Nephron progenitor cell (in vitro differentiated cells): Measurements from ENCODE around the gene ETV5.

Experiments
- DNase-seq: peaks from one replicate; pipeline ENCODE4 v3.0.0; 2021
- H3K27ac Mint-ChIP-seq: 2 replicates; pipeline ENCODE4 v1.8.0; 2021; ENCODE audit warnings: mild to moderate bottlenecking, moderate library complexity, mixed read lengths
- H3K27me3 Mint-ChIP-seq: 2 replicates; pipeline ENCODE4 v1.8.0; 2021; ENCODE audit warnings: mild to moderate bottlenecking, low read depth, mixed read lengths; ENCODE audit not compliant: poor library complexity
- H3K36me3 Mint-ChIP-seq: 2 replicates; pipeline ENCODE4 v1.8.0; 2021; ENCODE audit warnings: low read depth, mixed read lengths
- H3K4me1 Mint-ChIP-seq: 2 replicates; pipeline ENCODE4 v1.8.0; 2021; ENCODE audit warnings: mixed read lengths
- H3K4me3 Mint-ChIP-seq: 2 replicates; pipeline ENCODE4 v1.8.0; 2021; ENCODE audit warnings: mild to moderate bottlenecking, moderate library complexity, mixed read lengths
- H3K9me3 Mint-ChIP-seq: 2 replicates; pipeline ENCODE4 v1.8.0; 2021; ENCODE audit warnings: mild to moderate bottlenecking, moderate library complexity, mixed read lengths
- TF ChIP-seq, protein P1 (sequence below): fragments of 200-600 bp; sonication (generic); IDR thresholded peaks from 2 replicates; pipeline ENCODE4 v1.5.0; 2021; ENCODE audit warnings: antibody characterized with exemption

The ETV5 gene

DNA sequence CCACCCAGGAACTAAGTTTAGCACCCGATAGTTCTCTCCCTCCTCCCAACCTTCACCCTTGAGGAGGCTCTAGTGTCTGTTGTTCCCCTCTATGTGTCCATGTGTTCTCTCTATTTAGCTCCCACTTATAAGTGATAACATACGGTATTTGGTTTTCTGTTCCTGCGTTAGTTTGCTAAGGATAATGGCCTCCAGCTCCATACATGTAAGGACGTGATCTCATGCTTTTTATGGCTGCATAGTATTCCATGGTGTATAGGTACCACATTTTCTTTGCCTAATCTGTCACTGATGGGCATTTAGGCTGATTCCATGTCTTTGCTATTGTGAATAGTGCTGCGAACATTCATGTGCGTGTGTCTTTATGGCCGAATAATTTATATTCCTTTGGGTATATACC, 104.2 kb downstream of the ETV5 start:
- peaks cover 11% of the 10 kb centered on the region for H3K9me3 Mint-ChIP-seq
- TF ChIP-seq, protein P1, sequence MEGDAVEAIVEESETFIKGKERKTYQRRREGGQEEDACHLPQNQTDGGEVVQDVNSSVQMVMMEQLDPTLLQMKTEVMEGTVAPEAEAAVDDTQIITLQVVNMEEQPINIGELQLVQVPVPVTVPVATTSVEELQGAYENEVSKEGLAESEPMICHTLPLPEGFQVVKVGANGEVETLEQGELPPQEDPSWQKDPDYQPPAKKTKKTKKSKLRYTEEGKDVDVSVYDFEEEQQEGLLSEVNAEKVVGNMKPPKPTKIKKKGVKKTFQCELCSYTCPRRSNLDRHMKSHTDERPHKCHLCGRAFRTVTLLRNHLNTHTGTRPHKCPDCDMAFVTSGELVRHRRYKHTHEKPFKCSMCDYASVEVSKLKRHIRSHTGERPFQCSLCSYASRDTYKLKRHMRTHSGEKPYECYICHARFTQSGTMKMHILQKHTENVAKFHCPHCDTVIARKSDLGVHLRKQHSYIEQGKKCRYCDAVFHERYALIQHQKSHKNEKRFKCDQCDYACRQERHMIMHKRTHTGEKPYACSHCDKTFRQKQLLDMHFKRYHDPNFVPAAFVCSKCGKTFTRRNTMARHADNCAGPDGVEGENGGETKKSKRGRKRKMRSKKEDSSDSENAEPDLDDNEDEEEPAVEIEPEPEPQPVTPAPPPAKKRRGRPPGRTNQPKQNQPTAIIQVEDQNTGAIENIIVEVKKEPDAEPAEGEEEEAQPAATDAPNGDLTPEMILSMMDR, result no peak
- no peak for DNase-seq
- no peaks in the 10 kb centered on the region for H3K36me3 Mint-ChIP-seq
- no peak overlapping the region for H3K27ac Mint-ChIP-seq
- no peaks in the 10 kb centered on the region for H3K4me1 Mint-ChIP-seq
- H3K4me3 Mint-ChIP-seq, result no peak overlapping the region
- no peaks in the 10 kb centered on the region for H3K27me3 Mint-ChIP-seq

DNA sequence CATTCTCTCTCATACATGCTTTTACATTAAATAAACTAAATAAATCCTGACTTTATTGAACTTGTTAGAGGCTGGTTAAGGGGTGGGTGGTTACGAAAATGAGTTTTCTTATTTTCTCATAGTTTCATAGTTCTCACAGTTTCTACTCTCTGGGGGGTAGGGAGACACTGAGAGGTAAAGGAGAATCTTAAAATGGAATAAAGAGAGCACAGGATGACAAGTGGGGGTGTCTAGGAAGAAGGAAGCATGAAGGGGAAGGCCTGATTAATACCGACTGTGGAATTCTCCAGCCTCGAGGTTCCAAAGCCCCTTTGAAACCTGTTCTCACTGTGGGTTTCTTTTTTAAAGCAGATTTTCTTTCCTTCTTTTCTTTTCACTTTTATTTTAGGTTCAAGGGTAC, 104.7 kb downstream of the ETV5 start:
- H3K27me3 Mint-ChIP-seq, result no peaks in the 10 kb centered on the region
- TF ChIP-seq, protein P1, result no peak
- no peak overlapping the region for H3K27ac Mint-ChIP-seq

DNA sequence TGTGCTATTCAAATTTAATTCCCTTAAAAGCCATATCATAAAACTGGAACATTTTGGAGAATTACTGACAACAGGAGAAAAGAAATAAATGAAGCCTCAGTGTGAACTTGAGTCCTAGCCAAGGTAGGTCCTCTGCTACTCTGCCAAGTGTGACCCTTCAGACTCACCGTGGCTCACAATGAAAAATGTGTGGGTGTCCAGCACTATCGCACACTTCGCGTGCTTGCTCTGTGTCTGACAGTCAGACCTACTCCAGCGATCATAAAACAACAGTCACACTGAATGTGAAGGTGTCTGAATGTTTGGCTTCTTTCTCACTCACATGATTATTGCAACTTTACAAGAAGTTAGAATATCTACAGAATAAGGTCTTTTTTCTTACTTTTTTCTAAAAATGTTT, 105.3 kb downstream of the ETV5 start:
- Mint-ChIP-seq H3K36me3 (no peaks in the 10 kb centered on the region), H3K9me3 (peaks cover 11% of the 10 kb centered on the region), H3K27ac (no peak overlapping the region), H3K27me3 (no peaks in the 10 kb centered on the region), H3K4me3 (no peak overlapping the region), H3K4me1 (no peaks in the 10 kb centered on the region)
- TF ChIP-seq, protein P1, result no peak
- no peak for DNase-seq

More for the DNA sequence above, 104.7 kb downstream of the ETV5 start:
- H3K9me3 Mint-ChIP-seq, result peaks cover 11% of the 10 kb centered on the region
- no peaks in the 10 kb centered on the region for H3K4me1 Mint-ChIP-seq
- H3K36me3 Mint-ChIP-seq, result no peaks in the 10 kb centered on the region
- no peak overlapping the region for H3K4me3 Mint-ChIP-seq
- DNase-seq, result no peak

DNA sequence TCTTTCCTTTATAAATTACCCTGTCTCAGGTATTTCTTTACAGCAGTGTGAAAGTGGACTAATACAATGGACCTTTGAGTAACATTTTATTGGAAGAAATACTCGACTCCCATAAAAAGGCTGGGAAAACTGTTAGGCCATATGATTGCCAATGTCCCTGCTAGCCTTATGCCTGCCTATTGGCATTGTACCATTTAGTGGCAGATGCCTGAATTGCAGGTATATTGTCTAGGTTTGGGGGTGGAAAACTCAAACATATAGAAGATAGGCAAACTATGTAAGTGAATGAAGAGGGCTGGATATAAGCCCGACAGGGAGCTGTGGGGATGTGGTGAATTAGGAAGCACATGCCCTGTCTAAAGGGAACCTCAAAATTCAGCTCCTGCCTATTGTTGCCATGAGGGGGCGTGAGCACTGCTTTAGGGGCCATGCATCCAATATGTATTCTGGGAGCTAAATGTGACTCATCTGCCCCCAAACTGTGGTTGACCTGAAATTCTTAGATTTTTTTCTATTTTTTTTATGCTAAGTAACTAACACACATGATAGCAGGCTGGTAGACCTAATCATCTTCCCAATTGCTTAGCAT, 105.9 kb downstream of the ETV5 start:
- no peaks in the 10 kb centered on the region for H3K27me3 Mint-ChIP-seq
- H3K4me1 Mint-ChIP-seq, result no peaks in the 10 kb centered on the region
- TF ChIP-seq, protein P1, result peak; percentile 30

DNA sequence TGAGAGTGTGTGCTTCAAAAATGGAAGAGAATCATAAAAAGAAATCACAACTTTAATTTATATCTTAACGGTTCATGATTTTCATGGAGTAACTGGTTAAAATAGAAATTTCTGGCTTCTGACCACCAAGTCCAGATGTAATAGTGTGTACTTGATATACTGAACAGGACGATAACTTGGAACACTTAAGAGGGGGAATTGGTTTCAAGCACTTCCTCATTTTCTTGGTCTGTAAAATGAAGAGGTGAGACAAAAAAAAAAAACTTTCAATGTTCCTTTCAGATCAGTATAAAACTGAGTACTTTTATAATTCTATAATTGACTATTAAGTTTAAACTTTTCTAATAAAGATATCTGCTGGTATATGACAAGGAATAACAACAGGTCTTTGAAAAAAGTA, 107.0 kb downstream of the ETV5 start:
- no peak for DNase-seq
- Mint-ChIP-seq H3K36me3 (no peaks in the 10 kb centered on the region), H3K9me3 (peaks cover 5% of the 10 kb centered on the region), H3K4me3 (no peak overlapping the region), H3K27ac (no peak overlapping the region), H3K27me3 (no peaks in the 10 kb centered on the region), H3K4me1 (no peaks in the 10 kb centered on the region)
- TF ChIP-seq, protein P1, result no peak

More for the DNA sequence above, 105.9 kb downstream of the ETV5 start:
- H3K9me3 Mint-ChIP-seq, result peaks cover 11% of the 10 kb centered on the region
- H3K4me3 Mint-ChIP-seq, result no peak overlapping the region
- H3K36me3 Mint-ChIP-seq, result no peaks in the 10 kb centered on the region
- H3K27ac Mint-ChIP-seq, result no peak overlapping the region
- no peak for DNase-seq

DNA sequence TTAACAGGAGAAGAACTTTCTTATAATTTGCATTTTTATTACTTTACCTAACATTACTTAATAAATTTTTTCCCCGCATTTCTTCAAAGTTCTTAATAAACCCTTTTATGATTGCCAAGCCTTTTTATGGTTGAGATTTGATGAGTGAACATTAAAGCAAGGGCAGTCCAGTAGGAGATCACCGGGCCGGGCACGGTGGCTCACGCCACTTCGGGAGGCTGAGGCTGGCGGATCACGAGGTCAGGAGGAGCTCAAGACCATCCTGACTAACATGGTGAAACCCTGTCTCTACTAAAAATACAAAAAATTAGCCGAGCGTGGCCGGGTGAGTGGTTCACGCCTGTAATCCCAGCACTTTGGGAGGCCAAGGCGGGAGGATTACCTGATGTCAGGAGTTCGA, 109.7 kb downstream of the ETV5 start:
- no peak overlapping the region for H3K27ac Mint-ChIP-seq
- TF ChIP-seq, protein P1, result no peak
- H3K9me3 Mint-ChIP-seq, result no peaks in the 10 kb centered on the region

More for the DNA sequence above, 109.7 kb downstream of the ETV5 start:
- no peaks in the 10 kb centered on the region for H3K36me3 Mint-ChIP-seq
- H3K27me3 Mint-ChIP-seq, result peaks cover 8% of the 10 kb centered on the region
- no peaks in the 10 kb centered on the region for H3K4me1 Mint-ChIP-seq
- no peak for DNase-seq
- H3K4me3 Mint-ChIP-seq, result no peak overlapping the region
